Fibroblast of villous mesenchyme (primary cell): ENCODE measurements around the gene CHD2. TPM values are rescaled to one million over a fixed set of nuclear protein-coding genes. Genes with fewer than 3 reads are reported as not detected.
"Not testable (repeated sequence)": the region's sequence is repeated elsewhere in the genome, so short reads cannot be mapped to it uniquely, and the experiment has no call there.

Experiments used
- DNase-seq: peaks from one replicate; pipeline ENCODE4 v3.0.0-alpha.2; 2010; ENCODE audit warnings: low read depth
- H3K4me3 ChIP-seq: 2 replicates; pipeline ENCODE4 v1.5.1; 2011; ENCODE audit warnings: low read depth, mild to moderate bottlenecking, low read length
- CTCF ChIP-seq: IDR thresholded peaks from 2 replicates; pipeline ENCODE4 v1.5.1; 2012; ENCODE audit warnings: low read depth, mild to moderate bottlenecking, low read length; ENCODE audit not compliant: insufficient read depth
- total RNA-seq: library from RNA; depleted of rRNA; stranded (reverse); fragments of >200 nt; gene quantifications from 2 replicates; pipeline ENCODE4 v1.2.3, GENCODE V29; 2012

Gene CHD2
- total RNA-seq, 1 donor = 102 TPM

GRCh38 chr15:93028111-93028631 lies 128.0 kb downstream of the CHD2 start:
- no peak for TF ChIP-seq CTCF
- peak; percentile 5 for DNase-seq
- no peak overlapping the region for H3K4me3 ChIP-seq

DNA sequence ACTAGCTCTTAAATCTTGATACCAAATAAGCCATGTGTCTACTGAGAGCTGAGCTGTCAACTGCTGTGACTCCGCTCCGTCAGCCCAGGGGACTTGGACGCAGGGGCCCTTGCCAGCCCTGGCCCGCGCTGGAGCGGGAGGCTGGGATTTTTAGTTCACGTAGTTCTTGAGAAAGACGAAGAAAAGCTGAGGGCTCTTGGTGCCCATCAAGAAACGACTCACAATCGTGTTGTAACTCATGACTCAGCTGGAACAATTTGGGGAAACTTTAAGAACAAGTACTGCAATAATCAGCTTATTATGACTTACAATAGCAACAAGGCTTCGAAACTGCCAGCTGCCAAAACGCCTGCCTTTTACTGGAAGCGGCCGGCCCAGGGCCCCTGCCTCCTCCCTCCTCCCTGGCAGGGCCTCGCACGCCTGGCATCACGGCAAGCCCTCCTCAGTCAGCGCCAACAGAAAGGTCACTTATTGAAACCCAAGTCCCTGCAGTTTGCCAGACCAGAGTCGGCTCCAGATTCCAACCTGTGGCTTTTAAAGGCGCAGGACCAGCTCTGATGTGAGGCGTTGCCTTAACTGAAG lies 128.6 kb downstream of the CHD2 start:
- H3K4me3 ChIP-seq = no peak overlapping the region
- no peak for TF ChIP-seq CTCF

GRCh38 chr15:93029214-93029835 lies 129.2 kb downstream of the CHD2 start:
- peak; percentile 44 for DNase-seq
- H3K4me3 ChIP-seq = no peak overlapping the region
- no peak for TF ChIP-seq CTCF

More for the DNA sequence above, 128.6 kb downstream of the CHD2 start:
- DNase-seq = peak; percentile 88

DNA sequence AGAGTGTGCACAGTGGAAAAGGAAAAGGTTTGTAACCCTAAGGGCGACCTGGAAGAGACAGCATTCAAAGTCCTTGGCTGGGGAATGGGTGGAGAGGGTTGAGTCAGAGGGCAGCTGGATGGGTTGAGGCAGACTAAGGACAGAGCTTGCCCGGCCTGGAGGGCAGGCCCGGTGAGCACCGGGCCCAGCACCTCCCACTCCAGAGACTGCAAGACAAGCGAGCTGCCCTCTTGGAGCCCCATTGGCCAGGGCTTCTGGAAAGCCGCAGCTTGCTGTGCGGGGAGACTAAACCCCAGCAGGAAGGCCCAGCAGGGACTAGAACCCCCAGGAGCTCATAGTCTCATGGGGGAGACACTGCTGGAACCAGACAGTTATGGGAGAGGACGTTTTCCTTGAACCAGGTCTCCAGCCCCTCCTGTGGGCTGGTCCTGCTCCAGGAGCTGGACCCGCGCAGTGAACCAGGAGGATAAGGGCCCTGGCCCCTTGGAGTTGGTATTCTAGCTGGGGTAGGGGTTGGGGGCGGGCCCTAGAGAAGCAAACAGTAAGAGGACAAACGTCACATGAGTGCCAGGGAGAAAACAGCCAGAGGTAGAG lies 129.8 kb downstream of the CHD2 start:
- no peak overlapping the region for H3K4me3 ChIP-seq
- peak; percentile 30 for DNase-seq
- TF ChIP-seq CTCF = no peak

GRCh38 chr15:93030430-93031102 lies 130.4 kb downstream of the CHD2 start:
- TF ChIP-seq CTCF = peak; percentile 91
- H3K4me3 ChIP-seq = no peak overlapping the region
- DNase-seq = peak; percentile 60

DNA sequence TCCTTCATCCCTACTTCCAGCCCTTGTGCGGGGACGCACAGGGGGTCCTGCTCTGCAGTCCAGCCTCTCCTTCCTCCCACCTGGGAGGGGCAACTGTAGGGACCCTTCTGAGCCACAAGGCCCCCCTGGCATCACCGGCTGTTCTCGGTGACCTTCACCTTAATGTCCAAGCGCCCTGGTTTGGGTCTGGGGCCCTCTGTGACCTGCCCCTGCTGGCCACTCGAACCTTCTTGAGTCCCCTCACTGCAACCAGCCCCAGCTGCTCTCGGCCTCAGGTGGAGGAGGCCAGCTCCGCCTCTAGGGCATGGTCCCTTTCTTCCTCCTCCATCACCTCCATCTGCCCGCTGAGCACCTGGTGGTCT lies 131.0 kb downstream of the CHD2 start:
- no peak for DNase-seq
- H3K4me3 ChIP-seq = no peak overlapping the region
- no peak for TF ChIP-seq CTCF

DNA sequence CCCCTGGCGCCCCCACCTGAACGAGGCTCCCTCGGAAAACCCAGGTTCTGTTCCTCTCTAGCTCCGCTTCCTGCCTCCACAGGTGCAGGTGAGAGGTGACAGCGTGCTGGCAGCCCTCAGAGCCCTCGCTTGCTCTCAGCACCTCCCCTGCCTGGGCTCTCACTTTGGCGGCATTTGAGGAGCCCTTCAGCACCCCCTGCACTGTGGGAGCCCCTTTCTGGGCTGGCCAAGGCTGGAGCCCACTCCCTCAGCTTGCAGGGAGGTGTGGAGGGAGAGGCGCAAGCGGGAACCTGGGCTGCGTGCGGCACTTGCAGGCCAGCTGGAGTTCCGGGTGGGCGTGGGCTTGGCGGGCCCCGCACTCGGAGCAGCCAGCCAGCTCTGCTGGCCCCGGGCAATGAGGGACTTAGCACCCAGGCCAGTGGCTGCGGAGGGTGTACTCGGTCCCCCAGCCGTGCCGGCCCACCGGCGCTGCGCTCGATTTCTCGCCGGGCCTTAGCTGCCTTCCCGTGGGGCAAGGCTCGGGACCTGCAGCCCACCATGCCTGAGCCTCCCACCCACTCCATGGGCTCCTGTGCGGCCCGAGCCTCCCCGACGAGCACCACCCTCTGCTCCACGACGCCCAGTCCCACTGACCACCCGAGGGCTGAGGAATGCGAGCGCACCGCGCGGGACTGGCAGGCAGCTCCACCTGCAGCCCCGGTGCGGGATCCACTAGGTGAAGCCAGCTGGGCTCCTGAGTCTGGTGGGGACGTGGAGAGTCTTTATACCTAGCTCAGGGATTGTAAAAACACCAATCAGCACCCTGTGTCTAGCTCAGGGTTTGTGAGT lies 131.6 kb downstream of the CHD2 start:
- not testable (repeated sequence) for H3K4me3 ChIP-seq, DNase-seq

DNA sequence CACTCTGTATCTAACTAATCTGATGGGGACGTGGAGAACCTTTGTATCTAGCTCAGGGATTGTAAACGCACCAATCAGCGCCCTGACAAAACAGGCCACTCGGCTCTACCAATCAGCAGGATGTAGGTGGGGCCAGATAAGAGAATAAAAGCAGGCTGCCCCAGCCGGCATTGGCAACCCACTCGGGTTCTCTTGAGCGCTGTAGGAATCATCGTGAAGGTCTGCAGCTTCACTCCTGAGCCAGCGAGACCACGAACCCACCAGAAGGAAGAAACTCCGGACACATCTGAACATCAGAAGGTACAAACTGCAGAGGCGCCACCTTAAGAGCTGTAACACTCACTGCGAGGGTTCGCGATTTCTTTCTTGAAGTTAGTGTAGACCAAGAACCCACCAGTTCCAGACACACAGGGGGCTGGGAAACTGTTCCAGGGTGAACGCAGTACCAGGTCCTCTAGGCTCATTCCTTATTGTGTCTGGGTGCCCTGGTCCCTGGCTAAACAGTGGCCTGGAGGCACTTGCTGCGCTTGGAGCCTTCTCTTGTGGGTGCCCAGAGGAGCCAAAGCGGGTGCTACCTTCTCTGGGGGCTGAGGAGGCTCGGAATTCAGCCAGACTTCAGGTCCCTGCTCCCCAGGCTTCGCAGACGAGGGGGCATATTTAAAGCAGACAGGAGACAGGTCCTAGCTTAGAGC lies 132.5 kb downstream of the CHD2 start:
- not testable (repeated sequence) for DNase-seq, H3K4me3 ChIP-seq
